Calu3 (cell line): ENCODE measurements around the gene TRIM26. TPM values are rescaled to one million over a fixed set of nuclear protein-coding genes. Genes with fewer than 3 reads are reported as not detected.
"Not testable (repeated sequence)": the region's sequence is repeated elsewhere in the genome, so short reads cannot be mapped to it uniquely, and the experiment has no call there.

Experiments used
- BruUV-seq: library from RNA; stranded (reverse); fragments of 400-500 nt; replicated peaks from 2 replicates; lab custom pipeline; 2021; lab: Mats Ljungman, UMichigan
- CTCF ChIA-PET: fragments of 300-600 bp; sonication (Branson Sonifier 250); formaldehyde crosslinking; loops from one replicate; lab custom pipeline; 2022; ENCODE audit warnings: antibody characterized with exemption; lab: Charles Lee
- DNase-seq: peaks from one replicate; pipeline ENCODE4 v3.0.0; 2022
- H3K27ac Mint-ChIP-seq: one replicate; pipeline ENCODE4 v1.8.0; 2022; ENCODE audit warnings: mixed read lengths; ENCODE audit not compliant: unreplicated experiment
- H3K27me3 Mint-ChIP-seq: one replicate; pipeline ENCODE4 v1.8.0; 2022; ENCODE audit warnings: mixed read lengths; ENCODE audit not compliant: unreplicated experiment
- H3K36me3 Mint-ChIP-seq: one replicate; pipeline ENCODE4 v1.8.0; 2022; ENCODE audit warnings: mild to moderate bottlenecking, moderate library complexity, mixed read lengths; ENCODE audit not compliant: insufficient read depth, unreplicated experiment
- H3K4me1 Mint-ChIP-seq: one replicate; pipeline ENCODE4 v1.8.0; 2022; ENCODE audit warnings: mild to moderate bottlenecking, low read depth, mixed read lengths; ENCODE audit not compliant: unreplicated experiment
- H3K4me3 Mint-ChIP-seq: one replicate; pipeline ENCODE4 v1.8.0; 2022; ENCODE audit warnings: mild to moderate bottlenecking, low read depth, moderate library complexity, mixed read lengths; ENCODE audit not compliant: unreplicated experiment
- H3K9me3 Mint-ChIP-seq: one replicate; pipeline ENCODE4 v1.8.0; 2022; ENCODE audit warnings: low read depth, mixed read lengths; ENCODE audit not compliant: unreplicated experiment
- CTCF ChIP-seq: fragments of 200-600 bp; IDR thresholded peaks from one replicate; pipeline ENCODE4 v1.8.0; 2022; ENCODE audit warnings: antibody characterized with exemption; ENCODE audit not compliant: unreplicated experiment
- intact Hi-C: fragments of 100-400 bp; cut with micrococcal nuclease; formaldehyde crosslinking; loops from one replicate; pipeline ENCODE4 v1.10.0; 2022; ENCODE audit not compliant: unreplicated experiment
- total RNA-seq: library from RNA; stranded (reverse); gene quantifications from 2 replicates; pipeline ENCODE4 v1.2.3, GENCODE V29; 2022

TRIM26 gene
- total RNA-seq, 1 experiment from 2014 or later, result 89.9 TPM

DNA sequence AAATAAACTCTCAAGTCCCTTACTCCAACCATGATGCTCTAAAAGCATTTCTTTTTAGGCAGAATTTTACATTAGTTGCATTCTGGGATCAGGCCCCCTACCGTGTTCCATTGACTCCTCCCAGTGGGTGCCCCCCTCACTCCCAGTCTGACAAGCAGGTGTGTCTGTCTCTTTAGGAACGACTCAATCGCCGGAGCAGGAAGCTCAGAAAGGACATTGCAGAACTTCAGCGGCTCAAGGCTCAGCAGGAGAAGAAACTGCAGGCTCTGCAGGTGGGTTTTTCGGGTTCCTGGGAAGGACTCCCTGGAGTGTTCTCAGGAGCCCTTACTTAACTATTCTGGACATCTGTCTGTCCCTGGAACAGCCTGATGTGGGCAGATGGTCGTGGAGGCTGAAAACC, 67.4 kb downstream of the TRIM26 start:
- Mint-ChIP-seq H3K4me1 (peaks cover 12% of the 10 kb centered on the region), H3K36me3 (no peaks in the 10 kb centered on the region), H3K4me3 (no peak overlapping the region), H3K27me3 (peaks cover 11% of the 10 kb centered on the region), H3K27ac (no peak overlapping the region), H3K9me3 (no peaks in the 10 kb centered on the region)
- CTCF ChIA-PET, result no interaction called here
- DNase-seq, result no peak
- no peak for TF ChIP-seq CTCF
- intact Hi-C loops, result no loop called here
- no TSS peak for BruUV-seq

DNA sequence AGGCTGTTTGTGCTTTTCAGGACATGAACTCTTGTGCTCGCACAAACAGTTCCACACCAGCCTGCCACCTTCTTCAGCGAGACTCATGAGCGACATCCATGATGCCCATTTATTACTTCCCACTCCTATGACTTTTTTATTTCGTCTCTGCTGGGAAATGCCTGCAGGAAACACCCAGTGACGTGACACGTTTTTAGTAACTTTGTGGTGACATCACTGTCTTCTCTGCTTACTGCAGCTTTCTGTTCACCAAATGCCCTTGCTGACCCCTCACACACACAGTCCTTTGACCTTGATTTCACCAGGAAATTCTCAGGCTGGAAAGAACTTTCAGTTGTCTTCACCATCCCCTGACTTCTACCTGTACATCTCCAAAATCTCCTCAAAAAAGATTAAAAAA, 68.4 kb downstream of the TRIM26 start:
- TF ChIP-seq CTCF, result no peak
- intact Hi-C loops, result no loop called here
- H3K27ac Mint-ChIP-seq, result no peak overlapping the region
- H3K9me3 Mint-ChIP-seq, result no peaks in the 10 kb centered on the region
- no TSS peak for BruUV-seq
- peaks cover 11% of the 10 kb centered on the region for H3K27me3 Mint-ChIP-seq
- H3K36me3 Mint-ChIP-seq, result no peaks in the 10 kb centered on the region
- H3K4me1 Mint-ChIP-seq, result peaks cover 2% of the 10 kb centered on the region
- no peak for DNase-seq
- no peak overlapping the region for H3K4me3 Mint-ChIP-seq
- CTCF ChIA-PET, result interaction anchor here (0.8 to 1.8 kb wide), 2 partner anchors 12 to 14 kb away, joined by 3 to 5 read pairs; no protein-coding TSS in a partner anchor

GRCh38 chr6:30143780-30144179, 69.4 kb downstream of the TRIM26 start:
- CTCF ChIA-PET, result interaction anchor here (0.8 to 1.8 kb wide), 2 partner anchors 11 to 13 kb away, joined by 3 to 5 read pairs; no protein-coding TSS in a partner anchor

GRCh38 chr6:30142665-30143064, 70.5 kb downstream of the TRIM26 start:
- DNase-seq, result no peak
- H3K4me1 Mint-ChIP-seq, result no peaks in the 10 kb centered on the region

More at GRCh38 chr6:30143780-30144179, 69.4 kb downstream of the TRIM26 start:
- no peaks in the 10 kb centered on the region for H3K36me3 Mint-ChIP-seq
- no peaks in the 10 kb centered on the region for H3K4me1 Mint-ChIP-seq
- H3K9me3 Mint-ChIP-seq, result no peaks in the 10 kb centered on the region
- H3K4me3 Mint-ChIP-seq, result no peak overlapping the region
- intact Hi-C loops, result no loop called here
- TF ChIP-seq CTCF, result no peak
- BruUV-seq, result no TSS peak
- no peak for DNase-seq
- no peak overlapping the region for H3K27ac Mint-ChIP-seq
- H3K27me3 Mint-ChIP-seq, result peaks cover 11% of the 10 kb centered on the region

GRCh38 chr6:30140240-30140639, 73.0 kb downstream of the TRIM26 start:
- H3K27me3 Mint-ChIP-seq, result peaks cover 11% of the 10 kb centered on the region
- CTCF ChIA-PET, H3K4me1 Mint-ChIP-seq, DNase-seq, H3K27ac Mint-ChIP-seq, intact Hi-C loops, H3K4me3 Mint-ChIP-seq, BruUV-seq, H3K36me3 Mint-ChIP-seq, H3K9me3 Mint-ChIP-seq: not testable (repeated sequence)

More at GRCh38 chr6:30142665-30143064, 70.5 kb downstream of the TRIM26 start:
- Mint-ChIP-seq H3K36me3 (no peaks in the 10 kb centered on the region), H3K9me3 (no peaks in the 10 kb centered on the region), H3K27me3 (peaks cover 11% of the 10 kb centered on the region), H3K27ac (no peak overlapping the region), H3K4me3 (no peak overlapping the region)
- TF ChIP-seq CTCF, result no peak
- CTCF ChIA-PET, result interaction anchor here (0.7 kb wide), 1 partner anchor 50 kb away, joined by 5 read pairs; no protein-coding TSS in a partner anchor
- intact Hi-C loops, result no loop called here
- no TSS peak for BruUV-seq
